K562 (cell line): ENCODE results near the gene ZNF215. TPM values are rescaled to one million over a fixed set of nuclear protein-coding genes. Genes with fewer than 3 reads are reported as not detected.

Experiments
- ADNP ChIP-seq: fragments of 200-800 bp; sonication (Bioruptor generic); IDR thresholded peaks from 2 replicates; pipeline ENCODE4 v1.6.1; 2016; ENCODE audit warnings: missing genetic modification characterization, missing compliant biosample characterization
- CHD4 ChIP-seq: fragments of 200-600 bp; sonication (generic); IDR thresholded peaks from 3 replicates; pipeline ENCODE4 v1.6.1; 2012; ENCODE audit warnings: low read depth, mild to moderate bottlenecking, mixed read lengths, low read length, inconsistent platforms; ENCODE audit not compliant: insufficient read depth, insufficient replicate concordance, poor library complexity, severe bottlenecking
- MBD2 ChIP-seq: sonication (generic); IDR thresholded peaks from 2 replicates; pipeline ENCODE4 v1.6.1; 2016; ENCODE audit warnings: low read depth, borderline replicate concordance
- MLLT1 ChIP-seq, 2 experiments: fragments of 450-650 bp; IDR thresholded peaks; 2 replicates each; pipeline ENCODE4 v1.6.1; 2016
- NR3C1 ChIP-seq: sonication (generic); formaldehyde crosslinking; IDR thresholded peaks from 2 replicates; pipeline ENCODE4 v1.8.1; 2022; ENCODE audit warnings: missing genetic modification reagents
- POU5F1 ChIP-seq: fragments of 150-350 bp; IDR thresholded peaks from 2 replicates; pipeline ENCODE4 v1.6.1; 2014; ENCODE audit warnings: borderline replicate concordance, low read length, low read depth, mild to moderate bottlenecking; ENCODE audit not compliant: partially characterized antibody
- RREB1 ChIP-seq: fragments of 250-450 bp; sonication (Bioruptor Pico); IDR thresholded peaks from 2 replicates; pipeline ENCODE4 v1.4.0; 2020
- ZFPM2 ChIP-seq: fragments of 250-450 bp; sonication (Bioruptor Pico); IDR thresholded peaks from 2 replicates; pipeline ENCODE4 v1.5.1; 2022; ENCODE audit warnings: mild to moderate bottlenecking
- ZNF143 ChIP-seq: sonication (generic); formaldehyde crosslinking; IDR thresholded peaks from 2 replicates; pipeline ENCODE4 v1.9.0; 2022; ENCODE audit warnings: mild to moderate bottlenecking, missing genetic modification reagents
- ZNF146 ChIP-seq: IDR thresholded peaks from one replicate; pipeline ENCODE4 v1.6.1; 2018; ENCODE audit warnings: missing compliant biosample characterization; ENCODE audit not compliant: unreplicated experiment
- ZZZ3 ChIP-seq: fragments of 450-650 bp; IDR thresholded peaks from 2 replicates; pipeline ENCODE4 v1.6.1; 2016; ENCODE audit warnings: antibody characterized with exemption, mild to moderate bottlenecking, moderate library complexity
- polyA plus RNA-seq, 8 experiments: library from polyadenylated mRNA; depleted of rRNA in 4 of 8; stranded (reverse) in 5 of 8; unstranded in 3 of 8; fragments of >200 nt; fragmentation: Nextera tagmentation in 2 of 8; fragmentation: Illumina TruSeq in 1 of 8; extraction: Ambion mirVana in 2 of 8; extraction: Trizol in 1 of 8; gene quantifications; 2 replicates each; pipeline versions ENCODE4 v1.2.1 to v1.2.3, GENCODE V29; 2011 to 2014; ENCODE audit warnings: inconsistent platforms in 1 of 8, missing spikeins in 1 of 8
- total RNA-seq, 7 experiments: library from RNA; depleted of rRNA in 6 of 7; stranded (reverse); fragments of >200 nt in 6 of 7; fragmentation: Illumina TruSeq in 2 of 7; extraction: Trizol in 2 of 7; gene quantifications; 2 replicates each; pipeline versions ENCODE4 v1.2.1 to v1.2.3, GENCODE V29; 2011 to 2021; ENCODE audit warnings: low replicate concordance in 1 of 7
- TF ChIP-seq, protein P1 (sequence below): sonication (generic); formaldehyde crosslinking; IDR thresholded peaks from 2 replicates; pipeline ENCODE4 v1.8.0; 2022; ENCODE audit warnings: mild to moderate bottlenecking, missing genetic modification reagents
- TF ChIP-seq, protein P2 (sequence below): fragments of 450-650 bp; formaldehyde crosslinking; IDR thresholded peaks from 2 replicates; pipeline ENCODE4 v1.4.0; 2022; ENCODE audit warnings: missing genetic modification characterization
- TF ChIP-seq, protein P3 (sequence below): sonication (generic); formaldehyde crosslinking; IDR thresholded peaks from 2 replicates; pipeline ENCODE4 v1.8.1; 2023; ENCODE audit warnings: mild to moderate bottlenecking, missing genetic modification reagents

The ZNF215 gene
- total and polyA plus RNA-seq, 9 of the 15 experiments (the other 6 are each of a cell fraction or from before 2014, with no cell fraction given) = 11.2 to 19.1 (median 14.2) TPM

- TF ChIP-seq ZNF146 (no peak), CHD4 (no peak), RREB1 (CRISPR knock-in tag) (no peak), MLLT1 (IDR thresholded peaks at IDR 0.05) (no peak), ZNF143 (CRISPR knock-in tag) (no peak), ZFPM2 (CRISPR knock-in tag) (no peak), ZZZ3 (no peak), POU5F1 (no peak), MBD2 (no peak; the same call in 1 of the 2 replicates), NR3C1 (CRISPR knock-in tag) (no peak), ADNP (tag) (no peak)
- TF ChIP-seq, protein P1, sequence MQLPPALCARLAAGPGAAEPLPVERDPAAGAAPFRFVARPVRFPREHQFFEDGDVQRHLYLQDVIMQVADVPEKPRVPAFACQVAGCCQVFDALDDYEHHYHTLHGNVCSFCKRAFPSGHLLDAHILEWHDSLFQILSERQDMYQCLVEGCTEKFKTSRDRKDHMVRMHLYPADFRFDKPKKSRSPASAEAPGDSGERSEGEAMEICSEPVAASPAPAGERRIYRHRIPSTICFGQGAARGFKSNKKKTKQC (CRISPR knock-in tag) = no peak
- TF ChIP-seq, protein P2, sequence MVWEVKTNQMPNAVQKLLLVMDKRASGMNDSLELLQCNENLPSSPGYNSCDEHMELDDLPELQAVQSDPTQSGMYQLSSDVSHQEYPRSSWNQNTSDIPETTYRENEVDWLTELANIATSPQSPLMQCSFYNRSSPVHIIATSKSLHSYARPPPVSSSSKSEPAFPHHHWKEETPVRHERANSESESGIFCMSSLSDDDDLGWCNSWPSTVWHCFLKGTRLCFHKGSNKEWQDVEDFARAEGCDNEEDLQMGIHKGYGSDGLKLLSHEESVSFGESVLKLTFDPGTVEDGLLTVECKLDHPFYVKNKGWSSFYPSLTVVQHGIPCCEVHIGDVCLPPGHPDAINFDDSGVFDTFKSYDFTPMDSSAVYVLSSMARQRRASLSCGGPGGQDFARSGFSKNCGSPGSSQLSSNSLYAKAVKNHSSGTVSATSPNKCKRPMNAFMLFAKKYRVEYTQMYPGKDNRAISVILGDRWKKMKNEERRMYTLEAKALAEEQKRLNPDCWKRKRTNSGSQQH (CRISPR knock-in tag) = no peak
- TF ChIP-seq, protein P3, sequence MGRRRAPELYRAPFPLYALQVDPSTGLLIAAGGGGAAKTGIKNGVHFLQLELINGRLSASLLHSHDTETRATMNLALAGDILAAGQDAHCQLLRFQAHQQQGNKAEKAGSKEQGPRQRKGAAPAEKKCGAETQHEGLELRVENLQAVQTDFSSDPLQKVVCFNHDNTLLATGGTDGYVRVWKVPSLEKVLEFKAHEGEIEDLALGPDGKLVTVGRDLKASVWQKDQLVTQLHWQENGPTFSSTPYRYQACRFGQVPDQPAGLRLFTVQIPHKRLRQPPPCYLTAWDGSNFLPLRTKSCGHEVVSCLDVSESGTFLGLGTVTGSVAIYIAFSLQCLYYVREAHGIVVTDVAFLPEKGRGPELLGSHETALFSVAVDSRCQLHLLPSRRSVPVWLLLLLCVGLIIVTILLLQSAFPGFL (CRISPR knock-in tag) = no peak; the same call in 1 of the 2 replicates
Observed at GRCh38 chr11:6926208-6927029, at the start of gene ZNF215 (continued).
